Testis (tissue), 2 donors: ENCODE data around the gene GFY.

ENCODE experiments used
- CTCF ChIP-seq, 3 experiments: fragments of 450-650 bp in 2 of 3; fragments of 200-600 bp in 1 of 3; sonication (generic) in 1 of 3; IDR thresholded peaks; one replicate each; pipeline ENCODE4 v1.5.1; 2016 to 2019; ENCODE audit warnings: antibody characterized with exemption in 3 of 3, mild to moderate bottlenecking in 2 of 3, moderate library complexity in 1 of 3
- POLR2A ChIP-seq: fragments of 450-650 bp; IDR thresholded peaks from one replicate; pipeline ENCODE4 v1.6.1; 2017; ENCODE audit warnings: antibody characterized with exemption, mild to moderate bottlenecking, moderate library complexity

DNA sequence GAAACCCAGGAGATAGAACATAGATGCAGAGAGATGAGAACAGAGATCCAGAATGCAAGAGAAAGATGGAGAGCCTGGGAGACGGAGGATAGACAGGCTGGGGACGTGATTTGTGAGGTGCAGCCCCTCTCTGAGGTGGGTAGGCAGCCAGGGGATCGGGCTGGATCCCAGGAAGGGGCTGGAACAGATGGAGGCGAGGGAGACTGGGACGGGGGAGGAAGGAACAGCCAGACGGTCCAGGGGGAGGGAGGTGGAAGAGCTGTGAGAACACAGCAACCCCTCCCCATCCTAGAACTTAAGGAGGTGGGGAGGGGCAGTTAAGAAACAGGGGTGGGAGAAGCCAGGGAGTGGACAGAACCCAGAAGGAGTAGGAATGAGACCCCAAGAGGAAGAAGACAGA lies 13.1 kb downstream of the GFY start:
- TF ChIP-seq CTCF (IDR thresholded peaks at IDR 0.05) (no peak), POLR2A (no peak)
